Pancreas (tissue), 10 donors: Measurements from ENCODE around the gene SCN8A. TPM values are rescaled to one million over a fixed set of nuclear protein-coding genes. Genes with fewer than 3 reads are reported as not detected.
A peak's percentile ranks its signal among the peaks of the same experiment; 100 is the strongest.

Experiments
- ATAC-seq, 4 donors: fragments of 200-7000 bp; cut with Tn5 transposase; one replicate each; pipeline versions ENCODE4 v1.8.0 to v1.9.1; 2020; ENCODE audit warnings: mild to moderate bottlenecking in 4 of 4, moderate library complexity in 4 of 4
- DNase-seq, 6 donors: peaks; one replicate each; pipeline ENCODE4 v3.0.0-alpha.2; 2020
- FAIRE-seq: peaks from 2 replicates; lab custom pipeline; 2012; peaks lifted over from hg19 to GRCh38; lab: Jason Lieb, UNC
- H3K27ac ChIP-seq, 4 donors: fragments of 200-600 bp; sonication (generic); 1 replicate in 3 of 4; 2 replicates in 1 of 4; pipeline versions ENCODE4 v1.5.0 to v1.8.0; 2020
- H3K27me3 ChIP-seq, 4 donors: fragments of 200-600 bp; one replicate each; pipeline ENCODE4 v1.8.0; 2021
- H3K36me3 ChIP-seq, 3 donors: fragments of 200-600 bp; sonication (generic) in 1 of 3; one replicate each; pipeline versions ENCODE4 v1.5.0 to v1.8.0; 2020 to 2021
- H3K4me1 ChIP-seq, 3 donors: fragments of 200-600 bp; one replicate each; pipeline ENCODE4 v1.8.0; 2021
- H3K4me3 ChIP-seq, 4 donors: fragments of 200-600 bp; sonication (generic) in 2 of 4; one replicate each; pipeline versions ENCODE4 v1.5.0 to v1.8.0; 2020 to 2021
- H3K9me3 ChIP-seq, 4 donors: fragments of 200-600 bp; one replicate each; pipeline ENCODE4 v1.8.0; 2021
- WGBS, 2 donors: extraction: QIAGEN DNeasy Blood & Tissue Kit; methylation state at CpG; one replicate each; pipeline ENCODE4 v1.1.7; 2013; 5-methylcytosine and 5-hydroxymethylcytosine counted together
- intact Hi-C, 3 donors: fragments of 100-400 bp; cut with DNase I; formaldehyde crosslinking; loops; one replicate each; pipeline versions ENCODE4 v1.11.1 to v1.14.2; 2022
- polyA plus RNA-seq, 2 donors: library from polyadenylated mRNA; stranded (reverse); fragments of 200-250 nt; gene quantifications; one replicate each; pipeline ENCODE4 v1.2.3, GENCODE V29; 2013
- total RNA-seq, 6 donors: library from RNA; stranded (reverse); fragmentation: NEBNext Ultra II Directional in 4 of 6; extraction: Animal tissue kit (Norgen Biotek cat#: 25700) in 4 of 6; gene quantifications; one replicate each; pipeline versions ENCODE4 v1.2.1 to v1.2.4, GENCODE V29; 2021 to 2023
- TF ChIP-seq, protein P1 (sequence below), 4 donors: fragments of 200-600 bp; sonication (generic) in 3 of 4; IDR thresholded peaks; one replicate each; pipeline versions ENCODE4 v1.5.0 to v1.8.0; 2021; ENCODE audit warnings: antibody characterized with exemption in 4 of 4
- donor health status: healthy with polysubstance abuse.
- donor health status: DM: no; HTN: no; CAD: no; lungs with moderate emphysema.
- donor health status: DM: no; HTN: no; CAD: no.
- donor health status: control.
- donor health status: control.
- donor health status: Bipolar disorder and iron deficiency.
- donor health status: DM: yes; HTN: yes; CAD: no.
- donor health status: DM: no; HTN: no; CAD: no.
- donor health status: DM: no; HTN: no; CAD: no.
- donor health status: DM: yes; HTN: yes; CAD: no.

Gene SCN8A
- total and polyA plus RNA-seq, 8 donors, result 1.9 to 3.2 (median 2.3) TPM

DNA sequence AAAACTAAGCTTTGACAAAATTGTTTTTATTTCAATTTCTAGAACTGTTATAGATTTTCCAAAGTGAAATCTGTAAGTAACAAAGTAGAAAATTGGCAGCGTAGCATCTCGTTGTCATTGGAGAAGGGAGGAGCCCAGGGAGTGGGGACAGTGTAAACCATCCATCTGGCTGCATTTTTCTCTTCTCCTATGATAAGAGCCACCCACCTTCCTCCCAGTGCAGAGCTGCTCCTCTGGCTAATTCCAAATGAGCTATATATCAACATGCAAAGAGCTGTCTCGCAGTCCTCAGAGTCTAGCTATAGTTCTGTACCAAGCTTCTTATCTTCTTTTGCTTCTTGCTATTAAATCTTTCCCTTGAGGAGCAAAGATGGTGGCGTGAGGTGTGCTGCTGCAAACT, 56.6 kb downstream of the SCN8A start:
- no peak for ATAC-seq
- TF ChIP-seq, protein P1, sequence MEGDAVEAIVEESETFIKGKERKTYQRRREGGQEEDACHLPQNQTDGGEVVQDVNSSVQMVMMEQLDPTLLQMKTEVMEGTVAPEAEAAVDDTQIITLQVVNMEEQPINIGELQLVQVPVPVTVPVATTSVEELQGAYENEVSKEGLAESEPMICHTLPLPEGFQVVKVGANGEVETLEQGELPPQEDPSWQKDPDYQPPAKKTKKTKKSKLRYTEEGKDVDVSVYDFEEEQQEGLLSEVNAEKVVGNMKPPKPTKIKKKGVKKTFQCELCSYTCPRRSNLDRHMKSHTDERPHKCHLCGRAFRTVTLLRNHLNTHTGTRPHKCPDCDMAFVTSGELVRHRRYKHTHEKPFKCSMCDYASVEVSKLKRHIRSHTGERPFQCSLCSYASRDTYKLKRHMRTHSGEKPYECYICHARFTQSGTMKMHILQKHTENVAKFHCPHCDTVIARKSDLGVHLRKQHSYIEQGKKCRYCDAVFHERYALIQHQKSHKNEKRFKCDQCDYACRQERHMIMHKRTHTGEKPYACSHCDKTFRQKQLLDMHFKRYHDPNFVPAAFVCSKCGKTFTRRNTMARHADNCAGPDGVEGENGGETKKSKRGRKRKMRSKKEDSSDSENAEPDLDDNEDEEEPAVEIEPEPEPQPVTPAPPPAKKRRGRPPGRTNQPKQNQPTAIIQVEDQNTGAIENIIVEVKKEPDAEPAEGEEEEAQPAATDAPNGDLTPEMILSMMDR (IDR thresholded peaks at IDR 0.05), result no peak
- no peaks in the 10 kb centered on the region for H3K4me1 ChIP-seq
- no peaks in the 10 kb centered on the region for H3K36me3 ChIP-seq
- no peak overlapping the region for H3K27ac ChIP-seq
- DNase-seq, result no peak
- intact Hi-C loops, result no loop called here
- H3K9me3 ChIP-seq, result no peaks in the 10 kb centered on the region
- no peaks in the 10 kb centered on the region for H3K27me3 ChIP-seq
- 86 to 93% methylated on average over 4 of the region's 4 CpGs for WGBS, 2 donors
- FAIRE-seq, result no peak
- H3K4me3 ChIP-seq, result no peak overlapping the region

DNA sequence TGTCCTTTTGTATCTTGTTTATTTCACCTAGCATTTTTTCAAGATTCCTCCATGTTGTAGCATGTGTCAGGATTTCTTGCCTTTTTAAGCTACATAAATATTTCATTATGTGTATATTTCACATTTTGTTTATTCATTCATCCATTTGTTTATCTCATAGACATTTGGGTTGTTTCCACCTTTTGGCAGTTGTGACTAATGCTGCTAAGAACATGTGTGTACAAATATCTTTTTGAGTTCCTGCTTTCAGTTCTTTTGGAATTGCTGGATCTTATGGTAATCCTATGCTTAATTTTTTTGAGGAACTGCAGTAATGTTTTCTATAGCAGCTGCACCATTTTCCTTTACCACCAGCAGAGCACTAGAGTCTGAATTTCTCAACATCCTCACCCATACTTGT, 62.4 kb downstream of the SCN8A start:
- no peak for ATAC-seq
- intact Hi-C loops, result no loop called here
- Histone ChIP-seq H3K36me3 (no peaks in the 10 kb centered on the region), H3K27ac (no peak overlapping the region), H3K4me3 (no peak overlapping the region), H3K4me1 (no peaks in the 10 kb centered on the region), H3K27me3 (no peaks in the 10 kb centered on the region), H3K9me3 (no peaks in the 10 kb centered on the region)
- no peak for FAIRE-seq
- TF ChIP-seq, protein P1 (IDR thresholded peaks at IDR 0.05), result no peak
- no peak for DNase-seq

DNA sequence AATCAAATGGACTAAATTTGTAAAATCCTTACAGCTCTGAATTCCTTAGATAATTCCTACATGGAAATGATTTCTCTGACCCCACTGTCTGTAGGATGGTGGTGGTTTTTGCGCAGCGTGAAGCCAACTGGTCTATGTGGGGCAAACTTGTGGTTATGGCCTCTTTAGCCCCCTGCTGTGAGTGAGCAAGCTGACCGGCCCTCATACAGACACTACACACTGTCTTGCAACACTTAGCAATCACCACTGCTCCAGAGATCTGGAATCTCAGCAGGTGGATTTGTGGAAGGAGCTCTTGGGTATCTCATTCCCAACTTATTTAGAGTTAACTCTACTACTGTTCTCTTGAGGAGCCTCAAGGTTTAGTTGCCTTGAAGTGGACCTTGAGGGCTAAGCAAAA, 70.2 kb downstream of the SCN8A start:
- intact Hi-C loops, result no loop called here
- FAIRE-seq, result no peak
- TF ChIP-seq, protein P1 (IDR thresholded peaks at IDR 0.05), result no peak

DNA sequence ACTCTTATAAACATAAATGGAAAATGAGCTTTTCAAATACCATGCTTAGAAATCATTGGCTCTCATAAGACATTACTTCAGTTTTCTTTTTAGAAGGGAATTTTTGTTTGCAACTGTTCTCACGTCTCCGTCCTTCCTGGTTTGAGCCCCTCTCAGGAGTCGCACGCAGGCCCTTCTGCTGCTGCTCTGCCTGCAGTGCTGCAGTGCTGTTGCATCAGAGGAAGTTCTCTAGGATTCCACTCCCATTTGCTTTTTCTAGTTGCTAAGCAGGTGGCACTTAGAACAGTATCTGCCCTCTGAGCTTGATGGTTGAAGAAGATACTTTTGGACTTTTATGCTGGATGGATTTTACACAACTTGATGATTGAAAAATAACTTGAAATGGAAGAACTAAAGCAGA, 70.8 kb downstream of the SCN8A start:
- Histone ChIP-seq H3K27me3 (no peaks in the 10 kb centered on the region), H3K4me3 (no peak overlapping the region), H3K4me1 (no peaks in the 10 kb centered on the region), H3K27ac (no peak overlapping the region), H3K9me3 (no peaks in the 10 kb centered on the region), H3K36me3 (no peaks in the 10 kb centered on the region)
- TF ChIP-seq, protein P1 (IDR thresholded peaks at IDR 0.05), result no peak
- intact Hi-C loops, result no loop called here
- peak in 1 of 4 donors; percentile 40 for ATAC-seq
- 89 to 92% methylated on average over 4 of the region's 4 CpGs for WGBS, 2 donors
- no peak for DNase-seq
- FAIRE-seq, result no peak

More for the DNA sequence above, 70.2 kb downstream of the SCN8A start:
- WGBS, 2 donors, result 95 to 98% methylated on average over 3 of the region's 3 CpGs
- DNase-seq (no peak), ATAC-seq (no peak)
- Histone ChIP-seq H3K9me3 (no peaks in the 10 kb centered on the region), H3K36me3 (no peaks in the 10 kb centered on the region), H3K4me3 (no peak overlapping the region), H3K27me3 (no peaks in the 10 kb centered on the region), H3K27ac (no peak overlapping the region), H3K4me1 (no peaks in the 10 kb centered on the region)

DNA sequence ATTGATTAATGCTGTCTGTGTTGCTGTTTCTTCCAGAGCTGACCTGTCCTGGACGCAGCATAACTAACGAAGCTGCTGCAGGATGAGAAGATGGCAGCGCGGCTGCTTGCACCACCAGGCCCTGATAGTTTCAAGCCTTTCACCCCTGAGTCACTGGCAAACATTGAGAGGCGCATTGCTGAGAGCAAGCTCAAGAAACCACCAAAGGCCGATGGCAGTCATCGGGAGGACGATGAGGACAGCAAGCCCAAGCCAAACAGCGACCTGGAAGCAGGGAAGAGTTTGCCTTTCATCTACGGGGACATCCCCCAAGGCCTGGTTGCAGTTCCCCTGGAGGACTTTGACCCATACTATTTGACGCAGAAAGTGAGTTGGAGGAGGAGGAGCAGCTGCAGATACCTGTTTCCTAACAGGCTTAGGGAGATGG, 71.7 kb downstream of the SCN8A start:
- Histone ChIP-seq H3K4me1 (no peaks in the 10 kb centered on the region), H3K27me3 (no peaks in the 10 kb centered on the region), H3K36me3 (no peaks in the 10 kb centered on the region), H3K27ac (no peak overlapping the region), H3K4me3 (no peak overlapping the region), H3K9me3 (no peaks in the 10 kb centered on the region)
- FAIRE-seq (no peak), ATAC-seq (peak in 2 of 4 donors; percentile 40 to 49), DNase-seq (no peak)
- TF ChIP-seq, protein P1 (IDR thresholded peaks at IDR 0.05), result no peak
- WGBS, 2 donors, result 71 to 74% methylated on average over 11 of the region's 11 CpGs
- intact Hi-C loops, result no loop called here
